Measurements from ENCODE around the gene CEACAM8.

The CEACAM8 gene

GRCh38 chr19:42584466-42584865, 10.3 kb downstream of the CEACAM8 start:
- no peak for TF ChIP-seq CTCF (IDR thresholded peaks at IDR 0.05; ENCODE audit: insufficient read depth, low read length, poor library complexity, severe bottlenecking)
- Histone ChIP-seq H3K27me3 (replicated peaks; ENCODE audit: control insufficient read depth, insufficient read depth, low read length) (no peaks in the 10 kb centered on the region; the same call in none of the 2 replicates), H3K36me3 (ENCODE audit: control insufficient read depth, insufficient read depth, low read length) (no peaks in the 10 kb centered on the region), H3K4me3 (replicated peaks; ENCODE audit: low read depth, low read length) (no peak overlapping the region)
- DNase-seq (ENCODE audit: extremely low read depth, insufficient read length), result no peak

GRCh38 chr19:42577016-42577415, 17.7 kb downstream of the CEACAM8 start:
- Histone ChIP-seq H3K4me3 (replicated peaks; ENCODE audit: low read depth, low read length) (no peak overlapping the region), H3K36me3 (ENCODE audit: control insufficient read depth, insufficient read depth, low read length) (no peaks in the 10 kb centered on the region), H3K27me3 (replicated peaks; ENCODE audit: control insufficient read depth, insufficient read depth, low read length) (no peaks in the 10 kb centered on the region)
- no peak for DNase-seq (ENCODE audit: extremely low read depth, insufficient read length)
- TF ChIP-seq CTCF (IDR thresholded peaks at IDR 0.05; ENCODE audit: insufficient read depth, low read length, poor library complexity, severe bottlenecking), result no peak

DNA sequence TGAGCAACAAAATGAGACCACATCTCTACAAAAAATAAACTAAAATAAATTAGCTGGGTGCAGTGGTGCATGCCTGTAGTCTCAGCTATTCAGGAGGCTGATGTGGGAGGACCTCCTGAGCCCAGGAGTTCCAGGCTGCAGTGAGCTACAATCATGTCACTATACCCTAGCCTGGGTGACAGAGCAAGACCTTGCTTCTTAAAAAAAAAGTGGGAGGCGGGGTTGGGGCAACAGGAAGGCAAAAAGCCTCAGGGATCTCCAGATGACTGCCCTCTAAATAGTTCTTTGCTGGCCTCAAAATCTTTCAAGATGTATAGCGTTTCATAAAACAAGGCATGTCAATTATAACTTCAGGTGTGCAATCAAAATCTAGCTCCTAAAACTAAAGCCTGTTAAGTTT, 18.5 kb downstream of the CEACAM8 start:
- Histone ChIP-seq H3K4me3 (replicated peaks; ENCODE audit: low read depth, low read length) (no peak overlapping the region), H3K36me3 (ENCODE audit: control insufficient read depth, insufficient read depth, low read length) (no peaks in the 10 kb centered on the region), H3K27me3 (replicated peaks; ENCODE audit: control insufficient read depth, insufficient read depth, low read length) (no peaks in the 10 kb centered on the region)
- no peak for DNase-seq (ENCODE audit: extremely low read depth, insufficient read length)
- no peak for TF ChIP-seq CTCF (IDR thresholded peaks at IDR 0.05; ENCODE audit: insufficient read depth, low read length, poor library complexity, severe bottlenecking)

DNA sequence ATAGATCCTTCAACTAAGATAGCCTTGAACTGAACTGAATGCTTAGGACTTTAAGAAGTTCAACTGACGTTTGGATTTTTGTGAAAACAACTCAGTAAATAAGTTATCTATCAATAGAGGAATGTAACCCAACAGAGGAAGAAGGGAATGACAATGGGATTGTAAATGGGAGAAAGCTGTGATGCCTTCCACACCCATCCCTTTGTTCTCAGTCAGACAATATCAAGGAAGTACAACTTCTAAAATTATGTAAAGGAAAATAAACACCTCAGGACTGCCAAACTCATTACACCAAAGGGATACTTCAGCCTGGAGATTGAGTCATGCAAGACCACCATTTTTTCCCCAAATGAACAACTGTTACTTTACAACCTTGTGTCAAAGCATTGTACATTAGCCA, 21.1 kb downstream of the CEACAM8 start:
- Histone ChIP-seq H3K36me3 (ENCODE audit: control insufficient read depth, insufficient read depth, low read length) (no peaks in the 10 kb centered on the region), H3K27me3 (replicated peaks; ENCODE audit: control insufficient read depth, insufficient read depth, low read length) (no peaks in the 10 kb centered on the region), H3K4me3 (replicated peaks; ENCODE audit: low read depth, low read length) (no peak overlapping the region)
- TF ChIP-seq CTCF (IDR thresholded peaks at IDR 0.05; ENCODE audit: insufficient read depth, low read length, poor library complexity, severe bottlenecking), result no peak
- no peak for DNase-seq (ENCODE audit: extremely low read depth, insufficient read length)

GRCh38 chr19:42571116-42571515, 23.6 kb downstream of the CEACAM8 start:
- no peak for TF ChIP-seq CTCF (IDR thresholded peaks at IDR 0.05; ENCODE audit: insufficient read depth, low read length, poor library complexity, severe bottlenecking)
- no peak for DNase-seq (ENCODE audit: extremely low read depth, insufficient read length)
- H3K36me3 ChIP-seq (ENCODE audit: control insufficient read depth, insufficient read depth, low read length), result no peaks in the 10 kb centered on the region
- no peaks in the 10 kb centered on the region for H3K27me3 ChIP-seq (replicated peaks; ENCODE audit: control insufficient read depth, insufficient read depth, low read length)
- no peak overlapping the region for H3K4me3 ChIP-seq (replicated peaks; ENCODE audit: low read depth, low read length)

GRCh38 chr19:42569193-42569592, 25.5 kb downstream of the CEACAM8 start:
- H3K4me3 ChIP-seq (replicated peaks; ENCODE audit: low read depth, low read length), result no peak overlapping the region
- H3K27me3 ChIP-seq (replicated peaks; ENCODE audit: control insufficient read depth, insufficient read depth, low read length), result no peaks in the 10 kb centered on the region
- H3K36me3 ChIP-seq (ENCODE audit: control insufficient read depth, insufficient read depth, low read length), result no peaks in the 10 kb centered on the region
- no peak for TF ChIP-seq CTCF (IDR thresholded peaks at IDR 0.05; ENCODE audit: insufficient read depth, low read length, poor library complexity, severe bottlenecking)
- DNase-seq (ENCODE audit: extremely low read depth, insufficient read length), result no peak

Measured in GM06990 (cell line).